SKM-1 (cell line): Measurements from ENCODE around the gene PRSS56.
"Not testable (repeated sequence)": the region's sequence is repeated elsewhere in the genome, so short reads cannot be mapped to it uniquely, and the experiment has no call there.

Experiments
- DNase-seq: peaks from one replicate; lab custom pipeline; 2025; ENCODE audit not compliant: unreplicated experiment; lab: John Stamatoyannopoulos, UW

The PRSS56 gene

DNA sequence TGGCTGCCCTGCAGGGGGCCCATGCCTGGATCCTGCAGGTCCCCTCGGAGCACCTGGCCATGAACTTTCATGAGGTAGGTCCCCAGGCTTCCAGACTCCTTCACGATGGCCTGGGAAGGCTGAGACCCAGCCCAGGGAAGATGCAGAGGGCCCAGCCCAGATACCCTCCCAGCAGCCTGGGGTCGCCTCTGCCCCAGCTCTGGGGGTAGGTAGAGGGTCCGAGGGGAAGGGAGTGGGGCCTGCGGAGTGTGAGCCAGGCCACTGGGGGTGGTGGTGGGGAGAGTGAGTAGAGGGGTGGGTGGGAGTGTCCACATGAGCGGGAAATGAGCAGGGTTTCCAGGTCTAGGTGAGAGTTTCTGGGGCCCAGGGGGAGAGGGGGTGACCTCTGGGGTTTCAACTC, 4.6 kb downstream of the PRSS56 start:
- DNase-seq: no peak

GRCh38 chr2:232525199-232525598, 5.0 kb downstream of the PRSS56 start:
- no peak for DNase-seq

DNA sequence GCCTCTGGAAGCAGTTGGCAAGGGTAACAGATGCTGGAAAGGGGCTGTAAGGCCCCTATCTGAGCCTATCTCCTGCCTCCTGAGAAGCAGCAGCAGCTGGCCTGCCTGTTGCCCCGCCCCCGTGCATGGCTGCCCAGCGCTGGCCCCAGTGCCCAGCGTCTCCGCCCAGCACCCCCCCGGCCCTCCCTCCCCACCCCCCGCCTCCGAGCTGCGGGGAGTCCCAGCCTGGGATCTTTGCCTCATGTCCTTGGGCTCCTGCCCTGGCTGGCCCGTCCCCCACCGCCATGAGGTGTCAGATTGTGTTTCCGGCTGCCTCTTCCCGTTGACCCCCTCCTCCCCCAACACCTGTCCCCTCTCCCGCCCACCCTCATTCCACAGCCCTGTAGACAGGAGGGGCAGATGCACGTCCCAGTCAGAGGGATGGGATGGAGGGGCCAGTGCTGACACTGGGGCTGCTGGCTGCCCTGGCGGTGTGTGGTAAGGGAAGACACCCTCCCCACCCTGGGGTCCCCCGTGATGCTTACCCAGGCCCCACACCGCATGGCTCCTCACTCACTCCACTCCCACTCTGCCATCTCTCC, 5.7 kb downstream of the PRSS56 start, which contains the start of gene CHRND:
Gene CHRND, plus strand, starts transcription at position 370 of the 581 bp plus-strand sequence. Its CDS starts 56 bp downstream, at position 426.
- DNase-seq: no peak

GRCh38 chr2:232526372-232526941, 6.3 kb downstream of the PRSS56 start:
- no peak for DNase-seq

DNA sequence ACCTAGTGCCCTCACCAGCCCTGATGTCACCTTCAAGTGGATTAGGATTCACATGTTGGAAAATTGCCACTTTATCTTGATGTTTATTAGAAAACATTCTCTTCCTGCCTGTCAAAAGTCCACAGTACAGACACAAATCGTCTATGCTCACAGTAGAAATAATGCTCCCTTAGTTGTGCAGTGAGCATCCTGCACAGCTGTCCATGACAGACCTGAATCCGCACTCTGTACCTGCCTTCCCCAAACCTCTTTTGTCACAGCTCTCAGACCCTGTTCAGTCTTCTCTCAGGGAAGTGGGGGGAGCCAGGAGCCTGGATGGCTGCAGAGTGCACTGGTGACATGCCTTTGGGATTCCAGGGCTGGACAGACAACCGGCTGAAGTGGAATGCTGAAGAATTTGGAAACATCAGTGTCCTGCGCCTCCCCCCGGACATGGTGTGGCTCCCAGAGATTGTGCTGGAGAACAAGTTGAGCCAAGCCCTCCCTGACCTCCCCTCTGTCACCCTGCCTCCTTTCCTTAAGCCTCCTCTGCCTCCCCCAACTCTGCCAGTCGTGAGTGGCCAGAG, 7.8 kb downstream of the PRSS56 start:
- DNase-seq: no peak

- no peak for DNase-seq
These were observed 8.7 kb downstream of the PRSS56 start for GRCh38 chr2:232528746-232529460.

DNA sequence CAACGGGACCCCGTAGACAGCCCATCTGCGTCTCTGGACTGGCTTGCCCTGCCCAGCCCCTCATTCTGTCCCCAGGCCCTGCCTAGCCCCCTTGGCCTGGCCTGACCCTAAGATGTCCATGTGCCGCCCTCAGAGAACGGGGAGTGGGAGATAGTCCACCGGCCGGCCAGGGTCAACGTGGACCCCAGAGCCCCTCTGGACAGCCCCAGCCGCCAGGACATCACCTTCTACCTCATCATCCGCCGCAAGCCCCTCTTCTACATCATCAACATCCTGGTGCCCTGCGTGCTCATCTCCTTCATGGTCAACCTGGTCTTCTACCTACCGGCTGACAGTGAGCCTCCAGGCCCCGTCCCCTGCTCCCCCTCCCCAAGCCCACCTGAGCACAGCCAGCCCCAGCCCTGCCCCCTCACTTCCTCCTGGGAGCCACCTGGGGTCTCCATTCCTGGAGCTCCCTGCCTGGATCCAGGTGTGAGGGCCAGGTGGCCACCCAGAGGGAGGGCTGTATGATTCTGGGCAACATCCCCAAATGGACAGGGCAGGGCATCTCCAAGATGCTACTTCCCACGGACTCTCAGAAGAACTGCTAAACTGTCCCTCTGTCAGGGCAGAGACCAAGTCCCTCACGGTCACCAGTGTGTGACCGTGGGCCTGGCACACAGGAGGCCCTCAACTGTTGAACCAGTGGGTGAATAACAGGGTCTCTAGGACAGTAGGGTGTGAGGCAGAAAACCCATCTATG, 9.8 kb downstream of the PRSS56 start:
- DNase-seq: no peak

GRCh38 chr2:232530626-232531260, 10.6 kb downstream of the PRSS56 start:
- DNase-seq: no peak

DNA sequence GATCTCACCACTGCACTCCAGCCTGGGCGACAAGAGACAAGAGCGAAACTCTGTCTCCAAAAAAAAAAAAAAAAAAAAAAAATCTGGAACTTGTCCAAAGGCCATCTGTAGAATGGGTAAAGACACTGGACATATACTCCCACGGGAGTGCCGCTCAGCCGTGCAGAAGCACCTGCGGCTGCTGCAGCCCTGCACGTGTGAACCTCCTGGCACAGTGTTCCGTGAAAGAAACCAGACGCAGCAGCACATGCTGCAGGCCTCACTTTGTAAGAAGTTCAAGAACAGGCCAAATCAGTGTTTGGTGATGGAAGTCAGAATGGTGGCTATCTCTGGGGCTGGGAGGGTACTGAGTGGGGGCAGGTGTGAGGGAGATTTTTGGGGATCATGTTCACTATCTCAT, 12.2 kb downstream of the PRSS56 start:
- no peak for DNase-seq

DNA sequence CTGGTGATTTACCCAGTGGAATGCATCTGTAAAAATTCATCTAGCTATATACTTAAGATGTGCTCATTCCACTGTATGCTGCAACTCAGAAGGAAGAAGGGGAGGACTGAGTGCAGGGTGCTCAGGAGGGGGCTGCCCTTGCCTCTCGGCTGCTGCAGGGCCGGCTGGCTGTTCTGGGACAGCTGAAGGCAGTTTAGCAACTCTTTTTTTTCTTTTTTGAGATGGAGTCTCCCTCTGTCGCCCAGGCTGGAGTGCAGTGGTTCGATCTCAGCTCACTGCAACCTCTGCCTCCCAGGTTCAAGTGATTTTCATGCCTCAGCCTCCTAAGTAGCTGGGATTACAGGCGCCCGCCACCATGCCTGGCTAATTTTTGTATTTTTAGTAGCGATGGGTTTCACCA, 12.6 kb downstream of the PRSS56 start:
- not testable (repeated sequence) for DNase-seq

- DNase-seq: no peak
These were observed 13.9 kb downstream of the PRSS56 start for GRCh38 chr2:232533944-232534710.

DNA sequence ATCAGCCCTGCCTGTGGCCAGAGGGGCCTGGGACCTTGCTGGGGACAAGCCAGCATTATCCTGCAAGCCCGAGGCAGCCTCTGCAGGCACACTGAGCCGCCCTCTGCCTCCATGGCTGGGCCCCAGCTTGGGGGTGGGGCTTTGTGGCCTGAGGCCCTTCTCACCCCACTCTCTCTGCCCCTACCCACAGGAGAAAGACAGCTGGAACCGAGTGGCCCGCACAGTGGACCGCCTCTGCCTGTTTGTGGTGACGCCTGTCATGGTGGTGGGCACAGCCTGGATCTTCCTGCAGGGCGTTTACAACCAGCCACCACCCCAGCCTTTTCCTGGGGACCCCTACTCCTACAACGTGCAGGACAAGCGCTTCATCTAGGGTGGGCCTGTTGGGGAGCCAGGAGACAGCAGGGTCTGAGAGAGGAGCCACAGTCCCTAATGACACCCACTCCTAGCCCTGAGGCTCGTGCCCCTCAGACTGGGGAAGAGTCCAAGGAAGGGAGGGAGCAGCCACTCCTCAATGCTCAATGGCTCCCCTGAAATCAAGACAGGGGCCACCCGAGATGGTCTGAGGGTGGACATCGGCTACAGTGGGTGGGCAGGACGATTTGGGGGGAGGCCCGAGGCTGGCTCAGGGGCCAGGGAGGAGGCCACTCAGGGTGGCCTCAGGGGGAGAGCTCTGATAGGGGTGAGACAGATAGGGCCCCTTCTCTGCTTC, 14.9 kb downstream of the PRSS56 start:
- no peak for DNase-seq

GRCh38 chr2:232535761-232536530, 15.8 kb downstream of the PRSS56 start:
- no peak for DNase-seq

DNA sequence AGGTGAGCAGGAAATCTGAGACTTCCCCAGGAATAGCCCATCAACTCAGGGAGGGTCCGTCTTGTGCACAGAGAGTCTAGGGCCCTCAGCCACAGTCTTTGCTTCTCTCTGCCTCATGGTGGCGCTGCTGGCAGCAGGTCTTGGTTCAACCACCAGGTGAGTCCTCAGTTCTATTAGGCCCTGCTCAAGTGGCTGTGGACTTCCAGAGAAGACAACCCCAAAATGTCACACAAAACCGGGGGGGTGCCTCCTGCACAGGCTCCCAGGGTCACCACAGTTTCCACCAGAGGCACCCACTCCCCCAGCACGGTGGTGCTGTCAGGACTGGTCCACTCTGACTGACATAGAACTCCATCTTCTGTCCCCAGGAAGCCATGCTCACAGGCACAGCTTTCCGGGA, 16.9 kb downstream of the PRSS56 start:
- no peak for DNase-seq

- no peak for DNase-seq
These were observed 17.3 kb downstream of the PRSS56 start for GRCh38 chr2:232537499-232537898.

DNA sequence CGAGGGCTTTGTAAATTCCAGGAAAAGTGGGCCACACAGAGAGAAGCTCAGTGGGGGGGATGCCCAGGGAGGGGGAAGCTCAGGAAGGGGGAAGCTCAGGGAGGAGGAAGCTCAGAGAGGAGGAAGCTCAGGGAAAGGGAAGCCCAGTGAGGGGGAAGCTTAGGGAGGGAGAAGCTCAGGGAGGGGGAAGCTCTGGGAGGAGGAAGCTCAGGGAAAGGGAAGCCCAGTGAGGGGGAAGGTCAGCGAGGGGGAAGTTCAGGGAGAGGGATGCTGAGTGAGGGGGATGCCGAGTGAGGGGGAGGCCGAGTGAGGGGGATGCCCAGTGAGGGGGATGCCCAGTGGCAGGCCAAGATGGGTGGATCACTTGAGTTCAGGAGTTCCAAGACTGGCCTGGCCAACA, 18.5 kb downstream of the PRSS56 start:
- no peak for DNase-seq

DNA sequence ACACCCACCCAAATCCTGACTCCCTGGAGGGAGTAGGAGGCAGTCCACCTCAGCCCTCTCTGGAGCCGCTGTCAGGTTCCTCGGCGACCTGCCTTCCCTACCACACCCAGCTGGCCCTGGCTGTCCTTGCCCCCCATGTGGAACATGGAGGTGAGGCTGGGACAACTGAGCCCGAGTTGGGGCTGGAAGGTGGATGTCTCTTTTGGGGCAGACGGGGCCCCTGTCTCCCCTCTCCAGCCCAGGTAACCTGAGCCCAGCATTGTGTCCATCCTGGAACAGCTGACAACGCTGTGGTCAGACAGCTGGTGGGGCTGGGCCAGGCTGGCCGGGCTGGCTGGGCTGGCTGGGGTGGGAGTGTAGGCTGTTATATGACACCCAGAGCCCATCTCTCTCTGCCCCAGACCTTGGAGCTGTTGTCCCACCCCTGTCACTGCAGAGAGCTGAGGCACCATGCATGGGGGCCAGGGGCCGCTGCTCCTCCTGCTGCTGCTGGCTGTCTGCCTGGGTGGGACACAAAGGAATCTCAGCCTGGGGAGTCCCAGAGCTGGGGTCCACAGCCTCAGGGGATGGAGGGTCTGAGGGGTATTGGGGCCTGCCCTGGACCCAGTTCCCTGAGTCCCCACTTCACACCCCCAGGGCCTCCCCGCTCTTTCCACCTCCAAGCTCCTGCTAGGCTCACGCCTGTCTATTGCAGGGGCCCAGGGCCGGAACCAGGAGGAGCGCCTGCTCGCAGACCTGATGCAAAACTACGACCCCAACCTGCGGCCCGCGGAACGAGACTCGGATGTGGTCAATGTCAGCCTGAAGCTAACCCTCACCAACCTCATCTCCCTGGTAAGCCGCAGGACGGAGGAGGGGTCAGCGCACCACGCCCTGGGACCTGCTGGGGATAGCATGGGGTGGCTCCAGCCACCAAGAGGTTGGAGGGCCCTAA, 19.4 kb downstream of the PRSS56 start, which contains the start of gene CHRNG:
Gene CHRNG, plus strand, starts transcription at position 395 of the 934 bp plus-strand sequence. Its CDS starts 56 bp downstream, at position 451.
- DNase-seq: no peak
